K562 (cell line): ENCODE data around the gene CCDC136. TPM values are rescaled to one million over a fixed set of nuclear protein-coding genes. Genes with fewer than 3 reads are reported as not detected.

Experiments
- RFX5 ChIP-seq: IDR thresholded peaks from 2 replicates; pipeline ENCODE4 v1.6.1; 2011; ENCODE audit warnings: low read depth, mild to moderate bottlenecking, improper control_type of control experiment, low read length
- SMARCB1 ChIP-seq: IDR thresholded peaks from 2 replicates; pipeline ENCODE4 v1.6.1; 2011; ENCODE audit warnings: improper control_type of control experiment, low read depth; ENCODE audit not compliant: insufficient read length
- TAF7 ChIP-seq: fragments of 450-650 bp; IDR thresholded peaks from 2 replicates; pipeline ENCODE4 v1.6.1; 2016; ENCODE audit warnings: missing genetic modification characterization, missing compliant biosample characterization
- ZNF232 ChIP-seq: sonication (generic); formaldehyde crosslinking; IDR thresholded peaks from 2 replicates; pipeline ENCODE4 v1.8.0; 2022; ENCODE audit warnings: mild to moderate bottlenecking, missing genetic modification reagents
- polyA plus RNA-seq, 8 experiments: library from polyadenylated mRNA; depleted of rRNA in 4 of 8; stranded (reverse) in 5 of 8; unstranded in 3 of 8; fragments of >200 nt; fragmentation: Nextera tagmentation in 2 of 8; fragmentation: Illumina TruSeq in 1 of 8; extraction: Ambion mirVana in 2 of 8; extraction: Trizol in 1 of 8; gene quantifications; 2 replicates each; pipeline versions ENCODE4 v1.2.1 to v1.2.3, GENCODE V29; 2011 to 2014; ENCODE audit warnings: inconsistent platforms in 1 of 8, missing spikeins in 1 of 8
- total RNA-seq, 7 experiments: library from RNA; depleted of rRNA in 6 of 7; stranded (reverse); fragments of >200 nt in 6 of 7; fragmentation: Illumina TruSeq in 2 of 7; extraction: Trizol in 2 of 7; gene quantifications; 2 replicates each; pipeline versions ENCODE4 v1.2.1 to v1.2.3, GENCODE V29; 2011 to 2021; ENCODE audit warnings: low replicate concordance in 1 of 7
- TF ChIP-seq, protein P1 (sequence below): fragments of 250-450 bp; sonication (Bioruptor Pico); IDR thresholded peaks from 2 replicates; pipeline ENCODE4 v1.4.0; 2020
- TF ChIP-seq, protein P2 (sequence below): fragments of 450-650 bp; formaldehyde crosslinking; IDR thresholded peaks from 2 replicates; pipeline ENCODE4 v1.4.0; 2020; ENCODE audit warnings: mild to moderate bottlenecking, moderate library complexity
- TF ChIP-seq, protein P3 (sequence below): fragments of 450-650 bp; IDR thresholded peaks from 2 replicates; pipeline ENCODE4 v1.6.1; 2017; ENCODE audit warnings: antibody characterized with exemption, mild to moderate bottlenecking

CCDC136 gene
- total and polyA plus RNA-seq, 9 of the 15 experiments (the other 6 are each of a cell fraction or from before 2014, with no cell fraction given): 2.4 to 40.8 (median 26.5) TPM

DNA sequence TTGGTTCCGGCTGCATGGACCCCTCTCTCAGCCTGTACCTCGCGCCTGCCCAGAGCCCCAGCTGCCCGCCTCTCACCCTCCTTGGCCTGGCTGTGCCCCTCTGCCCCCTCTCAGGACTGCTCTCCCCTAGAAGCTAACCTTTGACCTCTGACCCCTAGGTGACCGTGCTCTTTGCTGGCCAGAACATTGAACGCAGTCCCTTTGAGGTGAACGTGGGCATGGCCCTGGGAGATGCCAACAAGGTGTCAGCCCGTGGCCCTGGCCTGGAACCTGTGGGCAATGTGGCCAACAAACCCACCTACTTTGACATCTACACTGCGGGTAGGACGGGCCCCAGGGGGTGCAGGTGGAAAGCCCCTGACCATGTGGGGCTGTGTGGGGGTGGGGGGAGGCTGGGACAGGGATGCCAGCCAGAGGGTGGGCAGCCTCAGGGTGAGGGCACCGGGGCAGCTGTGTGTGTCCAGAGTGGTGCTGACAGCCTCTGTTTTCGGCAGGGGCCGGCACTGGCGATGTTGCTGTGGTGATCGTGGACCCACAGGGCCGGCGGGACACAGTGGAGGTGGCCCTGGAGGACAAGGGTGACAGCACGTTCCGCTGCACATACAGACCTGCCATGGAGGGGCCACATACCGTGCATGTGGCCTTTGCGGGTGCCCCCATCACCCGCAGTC, 46.5 kb downstream of the CCDC136 start (continued):
- TF ChIP-seq, protein P1, sequence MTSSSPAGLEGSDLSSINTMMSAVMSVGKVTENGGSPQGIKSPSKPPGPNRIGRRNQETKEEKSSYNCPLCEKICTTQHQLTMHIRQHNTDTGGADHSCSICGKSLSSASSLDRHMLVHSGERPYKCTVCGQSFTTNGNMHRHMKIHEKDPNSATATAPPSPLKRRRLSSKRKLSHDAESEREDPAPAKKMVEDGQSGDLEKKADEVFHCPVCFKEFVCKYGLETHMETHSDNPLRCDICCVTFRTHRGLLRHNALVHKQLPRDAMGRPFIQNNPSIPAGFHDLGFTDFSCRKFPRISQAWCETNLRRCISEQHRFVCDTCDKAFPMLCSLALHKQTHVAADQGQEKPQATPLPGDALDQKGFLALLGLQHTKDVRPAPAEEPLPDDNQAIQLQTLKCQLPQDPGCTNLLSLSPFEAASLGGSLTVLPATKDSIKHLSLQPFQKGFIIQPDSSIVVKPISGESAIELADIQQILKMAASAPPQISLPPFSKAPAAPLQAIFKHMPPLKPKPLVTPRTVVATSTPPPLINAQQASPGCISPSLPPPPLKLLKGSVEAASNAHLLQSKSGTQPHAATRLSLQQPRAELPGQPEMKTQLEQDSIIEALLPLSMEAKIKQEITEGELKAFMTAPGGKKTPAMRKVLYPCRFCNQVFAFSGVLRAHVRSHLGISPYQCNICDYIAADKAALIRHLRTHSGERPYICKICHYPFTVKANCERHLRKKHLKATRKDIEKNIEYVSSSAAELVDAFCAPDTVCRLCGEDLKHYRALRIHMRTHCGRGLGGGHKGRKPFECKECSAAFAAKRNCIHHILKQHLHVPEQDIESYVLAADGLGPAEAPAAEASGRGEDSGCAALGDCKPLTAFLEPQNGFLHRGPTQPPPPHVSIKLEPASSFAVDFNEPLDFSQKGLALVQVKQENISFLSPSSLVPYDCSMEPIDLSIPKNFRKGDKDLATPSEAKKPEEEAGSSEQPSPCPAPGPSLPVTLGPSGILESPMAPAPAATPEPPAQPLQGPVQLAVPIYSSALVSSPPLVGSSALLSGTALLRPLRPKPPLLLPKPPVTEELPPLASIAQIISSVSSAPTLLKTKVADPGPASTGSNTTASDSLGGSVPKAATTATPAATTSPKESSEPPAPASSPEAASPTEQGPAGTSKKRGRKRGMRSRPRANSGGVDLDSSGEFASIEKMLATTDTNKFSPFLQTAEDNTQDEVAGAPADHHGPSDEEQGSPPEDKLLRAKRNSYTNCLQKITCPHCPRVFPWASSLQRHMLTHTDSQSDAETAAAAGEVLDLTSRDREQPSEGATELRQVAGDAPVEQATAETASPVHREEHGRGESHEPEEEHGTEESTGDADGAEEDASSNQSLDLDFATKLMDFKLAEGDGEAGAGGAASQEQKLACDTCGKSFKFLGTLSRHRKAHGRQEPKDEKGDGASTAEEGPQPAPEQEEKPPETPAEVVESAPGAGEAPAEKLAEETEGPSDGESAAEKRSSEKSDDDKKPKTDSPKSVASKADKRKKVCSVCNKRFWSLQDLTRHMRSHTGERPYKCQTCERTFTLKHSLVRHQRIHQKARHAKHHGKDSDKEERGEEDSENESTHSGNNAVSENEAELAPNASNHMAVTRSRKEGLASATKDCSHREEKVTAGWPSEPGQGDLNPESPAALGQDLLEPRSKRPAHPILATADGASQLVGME (CRISPR knock-in tag): no peak
- TF ChIP-seq ZNF232 (CRISPR knock-in tag) (no peak), TAF7 (tag) (no peak), RFX5 (no peak), SMARCB1 (no peak)
- TF ChIP-seq, protein P2, sequence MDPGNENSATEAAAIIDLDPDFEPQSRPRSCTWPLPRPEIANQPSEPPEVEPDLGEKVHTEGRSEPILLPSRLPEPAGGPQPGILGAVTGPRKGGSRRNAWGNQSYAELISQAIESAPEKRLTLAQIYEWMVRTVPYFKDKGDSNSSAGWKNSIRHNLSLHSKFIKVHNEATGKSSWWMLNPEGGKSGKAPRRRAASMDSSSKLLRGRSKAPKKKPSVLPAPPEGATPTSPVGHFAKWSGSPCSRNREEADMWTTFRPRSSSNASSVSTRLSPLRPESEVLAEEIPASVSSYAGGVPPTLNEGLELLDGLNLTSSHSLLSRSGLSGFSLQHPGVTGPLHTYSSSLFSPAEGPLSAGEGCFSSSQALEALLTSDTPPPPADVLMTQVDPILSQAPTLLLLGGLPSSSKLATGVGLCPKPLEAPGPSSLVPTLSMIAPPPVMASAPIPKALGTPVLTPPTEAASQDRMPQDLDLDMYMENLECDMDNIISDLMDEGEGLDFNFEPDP (CRISPR knock-in tag): no peak
- TF ChIP-seq, protein P3, sequence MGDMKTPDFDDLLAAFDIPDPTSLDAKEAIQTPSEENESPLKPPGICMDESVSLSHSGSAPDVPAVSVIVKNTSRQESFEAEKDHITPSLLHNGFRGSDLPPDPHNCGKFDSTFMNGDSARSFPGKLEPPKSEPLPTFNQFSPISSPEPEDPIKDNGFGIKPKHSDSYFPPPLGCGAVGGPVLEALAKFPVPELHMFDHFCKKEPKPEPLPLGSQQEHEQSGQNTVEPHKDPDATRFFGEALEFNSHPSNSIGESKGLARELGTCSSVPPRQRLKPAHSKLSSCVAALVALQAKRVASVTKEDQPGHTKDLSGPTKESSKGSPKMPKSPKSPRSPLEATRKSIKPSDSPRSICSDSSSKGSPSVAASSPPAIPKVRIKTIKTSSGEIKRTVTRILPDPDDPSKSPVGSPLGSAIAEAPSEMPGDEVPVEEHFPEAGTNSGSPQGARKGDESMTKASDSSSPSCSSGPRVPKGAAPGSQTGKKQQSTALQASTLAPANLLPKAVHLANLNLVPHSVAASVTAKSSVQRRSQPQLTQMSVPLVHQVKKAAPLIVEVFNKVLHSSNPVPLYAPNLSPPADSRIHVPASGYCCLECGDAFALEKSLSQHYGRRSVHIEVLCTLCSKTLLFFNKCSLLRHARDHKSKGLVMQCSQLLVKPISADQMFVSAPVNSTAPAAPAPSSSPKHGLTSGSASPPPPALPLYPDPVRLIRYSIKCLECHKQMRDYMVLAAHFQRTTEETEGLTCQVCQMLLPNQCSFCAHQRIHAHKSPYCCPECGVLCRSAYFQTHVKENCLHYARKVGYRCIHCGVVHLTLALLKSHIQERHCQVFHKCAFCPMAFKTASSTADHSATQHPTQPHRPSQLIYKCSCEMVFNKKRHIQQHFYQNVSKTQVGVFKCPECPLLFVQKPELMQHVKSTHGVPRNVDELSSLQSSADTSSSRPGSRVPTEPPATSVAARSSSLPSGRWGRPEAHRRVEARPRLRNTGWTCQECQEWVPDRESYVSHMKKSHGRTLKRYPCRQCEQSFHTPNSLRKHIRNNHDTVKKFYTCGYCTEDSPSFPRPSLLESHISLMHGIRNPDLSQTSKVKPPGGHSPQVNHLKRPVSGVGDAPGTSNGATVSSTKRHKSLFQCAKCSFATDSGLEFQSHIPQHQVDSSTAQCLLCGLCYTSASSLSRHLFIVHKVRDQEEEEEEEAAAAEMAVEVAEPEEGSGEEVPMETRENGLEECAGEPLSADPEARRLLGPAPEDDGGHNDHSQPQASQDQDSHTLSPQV: no peak
